ENCODE measurements around the gene PLCL2. TPM values are rescaled to one million over a fixed set of nuclear protein-coding genes. Genes with fewer than 3 reads are reported as not detected.

The PLCL2 gene
- polyA plus RNA-seq, 4 donors = 4.0 to 16.2 (median 10.4) TPM

GRCh38 chr3:16927485-16927884, 42.7 kb downstream of the PLCL2 start:
- 71 to 100% (median 90%) methylated on average over 1 of the region's 1 CpG for WGBS, 3 donors
- H3K4me1 ChIP-seq (ENCODE audit: control insufficient read depth in 3 of 3, insufficient read depth in 2 of 3, low read depth in 1 of 3, low read length in 2 of 3) = no peaks in the 10 kb centered on the region
- no peaks in the 10 kb centered on the region for H3K36me3 ChIP-seq (ENCODE audit: control insufficient read depth in 3 of 3, insufficient read depth in 2 of 3, low read depth in 1 of 3, low read length in 3 of 3)
- H3K27me3 ChIP-seq (ENCODE audit: control insufficient read depth in 3 of 3, insufficient read depth in 3 of 3, low read length in 3 of 3) = no peaks in the 10 kb centered on the region
- FAIRE-seq (no peak), DNase-seq (no peak)
- H3K4me3 ChIP-seq (ENCODE audit: low read depth in 1 of 3, low read length in 3 of 3) = no peak overlapping the region
- H3K27ac ChIP-seq (ENCODE audit: low read depth in 1 of 3, low read length in 2 of 3) = no peak overlapping the region
- peaks cover 0 to 7% of the 10 kb centered on the region in 2 donors for H3K9me3 ChIP-seq (ENCODE audit: control insufficient read depth in 2 of 2, insufficient read depth in 1 of 2, low read depth in 1 of 2, low read length in 1 of 2)

DNA sequence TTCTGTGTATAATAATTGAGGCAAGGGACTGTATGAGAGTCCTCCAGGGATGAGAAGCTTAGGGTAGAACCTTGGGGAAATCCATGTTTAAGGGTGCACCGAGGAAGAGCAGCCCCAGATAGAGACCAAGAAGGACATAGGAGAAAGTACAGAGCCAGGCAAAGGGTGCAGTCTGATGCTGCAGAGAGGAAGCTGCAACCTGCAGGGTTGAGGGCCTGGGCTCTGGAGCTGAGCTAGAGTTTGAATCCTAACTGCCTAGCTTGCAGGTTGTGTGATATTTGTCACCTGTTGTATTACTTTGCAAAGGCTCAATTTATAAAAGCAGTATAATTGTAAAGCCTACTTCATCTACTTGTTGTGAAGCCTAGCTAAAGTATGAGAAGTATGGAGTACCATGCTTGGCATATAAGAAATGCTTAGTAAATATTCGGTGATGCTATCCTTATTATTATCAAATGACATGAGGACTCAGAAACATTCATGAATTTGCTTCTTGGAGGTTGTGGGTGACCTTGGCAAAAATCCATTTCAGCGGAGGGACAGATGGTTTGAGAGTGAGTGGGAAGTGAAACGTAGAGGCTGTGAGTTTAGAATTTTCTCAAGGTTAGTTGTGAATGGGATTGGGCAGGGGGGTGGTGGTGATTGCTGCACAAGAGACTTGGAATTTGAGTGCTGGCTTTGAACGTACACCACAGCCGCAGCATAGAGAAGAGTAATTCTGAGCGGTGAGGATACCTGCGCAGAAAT, 43.8 kb downstream of the PLCL2 start:
- Histone ChIP-seq H3K36me3 (ENCODE audit: control insufficient read depth in 3 of 3, insufficient read depth in 2 of 3, low read depth in 1 of 3, low read length in 3 of 3) (no peaks in the 10 kb centered on the region), H3K27ac (ENCODE audit: low read depth in 1 of 3, low read length in 2 of 3) (no peak overlapping the region), H3K4me3 (ENCODE audit: low read depth in 1 of 3, low read length in 3 of 3) (no peak overlapping the region), H3K9me3 (ENCODE audit: control insufficient read depth in 2 of 2, insufficient read depth in 1 of 2, low read depth in 1 of 2, low read length in 1 of 2) (peaks cover 0 to 7% of the 10 kb centered on the region in 2 donors), H3K27me3 (ENCODE audit: control insufficient read depth in 3 of 3, insufficient read depth in 3 of 3, low read length in 3 of 3) (no peaks in the 10 kb centered on the region), H3K4me1 (ENCODE audit: control insufficient read depth in 3 of 3, insufficient read depth in 2 of 3, low read depth in 1 of 3, low read length in 2 of 3) (no peaks in the 10 kb centered on the region)
- 59 to 69% (median 67%) methylated on average over 5 of the region's 8 CpGs for WGBS, 3 donors
- FAIRE-seq (no peak), DNase-seq (no peak)

DNA sequence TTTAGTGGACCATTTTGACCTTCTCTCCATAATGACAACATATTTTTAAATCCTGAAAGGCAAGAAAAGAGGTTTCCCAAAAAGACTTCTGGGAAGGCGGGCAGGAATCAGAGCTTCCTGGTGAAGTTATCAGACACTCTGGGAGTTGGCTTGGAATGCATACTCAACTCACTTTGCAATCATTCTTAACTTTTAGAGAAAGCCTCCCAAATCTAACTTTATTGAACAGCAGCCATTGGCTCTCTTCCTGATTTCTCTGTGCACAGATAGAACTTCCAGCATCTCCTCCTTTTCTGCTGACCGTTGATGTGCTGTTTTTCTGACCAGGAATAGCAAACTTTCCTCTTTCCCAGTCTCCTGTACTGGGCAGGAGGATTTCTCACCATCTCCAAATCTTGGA, 44.6 kb downstream of the PLCL2 start:
- FAIRE-seq (no peak), DNase-seq (no peak)
- Histone ChIP-seq H3K4me3 (ENCODE audit: low read depth in 1 of 3, low read length in 3 of 3) (no peak overlapping the region), H3K9me3 (ENCODE audit: control insufficient read depth in 2 of 2, insufficient read depth in 1 of 2, low read depth in 1 of 2, low read length in 1 of 2) (peaks cover 0 to 6% of the 10 kb centered on the region in 2 donors), H3K27ac (ENCODE audit: low read depth in 1 of 3, low read length in 2 of 3) (no peak overlapping the region), H3K36me3 (ENCODE audit: control insufficient read depth in 3 of 3, insufficient read depth in 2 of 3, low read depth in 1 of 3, low read length in 3 of 3) (no peaks in the 10 kb centered on the region), H3K4me1 (ENCODE audit: control insufficient read depth in 3 of 3, insufficient read depth in 2 of 3, low read depth in 1 of 3, low read length in 2 of 3) (no peaks in the 10 kb centered on the region), H3K27me3 (ENCODE audit: control insufficient read depth in 3 of 3, insufficient read depth in 3 of 3, low read length in 3 of 3) (no peaks in the 10 kb centered on the region)
- 73 to 92% (median 87%) methylated on average over 2 of the region's 2 CpGs for WGBS, 3 donors

- FAIRE-seq (no peak), DNase-seq (no peak)
- 78 to 83% (median 81%) methylated on average over 7 of the region's 7 CpGs for WGBS, 3 donors
- Histone ChIP-seq H3K27ac (ENCODE audit: low read depth in 1 of 3, low read length in 2 of 3) (peak overlapping the region in 1 of 3 donors; percentile 14), H3K27me3 (ENCODE audit: control insufficient read depth in 3 of 3, insufficient read depth in 3 of 3, low read length in 3 of 3) (no peaks in the 10 kb centered on the region), H3K36me3 (ENCODE audit: control insufficient read depth in 3 of 3, insufficient read depth in 2 of 3, low read depth in 1 of 3, low read length in 3 of 3) (no peaks in the 10 kb centered on the region), H3K9me3 (ENCODE audit: control insufficient read depth in 2 of 2, insufficient read depth in 1 of 2, low read depth in 1 of 2, low read length in 1 of 2) (peaks cover 0 to 3% of the 10 kb centered on the region in 2 donors), H3K4me3 (ENCODE audit: low read depth in 1 of 3, low read length in 3 of 3) (no peak overlapping the region), H3K4me1 (ENCODE audit: control insufficient read depth in 3 of 3, insufficient read depth in 2 of 3, low read depth in 1 of 3, low read length in 2 of 3) (peaks cover 0 to 5% (median 0%) of the 10 kb centered on the region in 3 donors)
Observed at GRCh38 chr3:16932877-16933276, 48.1 kb downstream of the PLCL2 start.

GRCh38 chr3:16935781-16936180, 51.0 kb downstream of the PLCL2 start:
- peaks cover 0 to 9% (median 0%) of the 10 kb centered on the region in 3 donors for H3K4me1 ChIP-seq (ENCODE audit: control insufficient read depth in 3 of 3, insufficient read depth in 2 of 3, low read depth in 1 of 3, low read length in 2 of 3)
- peaks cover 0 to 3% of the 10 kb centered on the region in 2 donors for H3K9me3 ChIP-seq (ENCODE audit: control insufficient read depth in 2 of 2, insufficient read depth in 1 of 2, low read depth in 1 of 2, low read length in 1 of 2)
- no peak overlapping the region for H3K27ac ChIP-seq (ENCODE audit: low read depth in 1 of 3, low read length in 2 of 3)
- DNase-seq = no peak
- no peak for FAIRE-seq
- H3K4me3 ChIP-seq (ENCODE audit: low read depth in 1 of 3, low read length in 3 of 3) = no peak overlapping the region
- H3K36me3 ChIP-seq (ENCODE audit: control insufficient read depth in 3 of 3, insufficient read depth in 2 of 3, low read depth in 1 of 3, low read length in 3 of 3) = no peaks in the 10 kb centered on the region
- 59 to 85% (median 70%) methylated on average over 1 of the region's 1 CpG for WGBS, 3 donors
- H3K27me3 ChIP-seq (ENCODE audit: control insufficient read depth in 3 of 3, insufficient read depth in 3 of 3, low read length in 3 of 3) = no peaks in the 10 kb centered on the region

- 65 to 89% (median 73%) methylated on average over 2 of the region's 2 CpGs for WGBS, 3 donors
- Histone ChIP-seq H3K4me1 (ENCODE audit: control insufficient read depth in 3 of 3, insufficient read depth in 2 of 3, low read depth in 1 of 3, low read length in 2 of 3) (peaks cover 0 to 9% (median 0%) of the 10 kb centered on the region in 3 donors), H3K36me3 (ENCODE audit: control insufficient read depth in 3 of 3, insufficient read depth in 2 of 3, low read depth in 1 of 3, low read length in 3 of 3) (no peaks in the 10 kb centered on the region), H3K4me3 (ENCODE audit: low read depth in 1 of 3, low read length in 3 of 3) (no peak overlapping the region), H3K27ac (ENCODE audit: low read depth in 1 of 3, low read length in 2 of 3) (no peak overlapping the region), H3K27me3 (ENCODE audit: control insufficient read depth in 3 of 3, insufficient read depth in 3 of 3, low read length in 3 of 3) (no peaks in the 10 kb centered on the region), H3K9me3 (ENCODE audit: control insufficient read depth in 2 of 2, insufficient read depth in 1 of 2, low read depth in 1 of 2, low read length in 1 of 2) (peaks cover 0 to 3% of the 10 kb centered on the region in 2 donors)
- FAIRE-seq (no peak), DNase-seq (no peak)
Observed at GRCh38 chr3:16936233-16936632, 51.5 kb downstream of the PLCL2 start.

DNA sequence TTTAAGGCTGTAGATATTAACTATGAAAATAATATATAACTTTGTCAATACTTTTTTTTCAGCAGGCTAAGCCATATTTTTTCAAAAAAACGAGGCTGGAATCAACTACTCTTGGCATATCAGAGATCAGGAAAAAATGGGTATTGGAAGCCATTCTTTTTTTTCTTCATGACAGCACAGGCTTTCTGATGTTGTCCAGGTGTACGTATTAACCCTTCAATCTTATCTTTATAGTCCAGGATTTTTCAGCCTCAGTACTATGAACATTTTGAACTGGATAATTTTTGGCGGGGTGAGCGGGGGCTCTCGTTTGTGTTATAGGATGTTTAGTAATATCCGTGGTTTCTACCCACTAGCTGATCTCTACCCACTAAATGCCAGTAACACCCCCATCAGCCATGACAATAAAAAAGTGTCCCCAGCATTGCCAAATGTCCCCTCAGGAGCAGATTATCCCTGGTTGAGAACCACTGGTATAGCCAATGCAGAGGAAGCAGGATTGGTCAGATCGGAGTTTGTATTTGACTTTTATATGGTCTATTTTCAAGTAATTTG, 52.0 kb downstream of the PLCL2 start:
- no peak for DNase-seq
- no peaks in the 10 kb centered on the region for H3K27me3 ChIP-seq (ENCODE audit: control insufficient read depth in 3 of 3, insufficient read depth in 3 of 3, low read length in 3 of 3)
- H3K36me3 ChIP-seq (ENCODE audit: control insufficient read depth in 3 of 3, insufficient read depth in 2 of 3, low read depth in 1 of 3, low read length in 3 of 3) = no peaks in the 10 kb centered on the region
- peaks cover 0 to 2% of the 10 kb centered on the region in 2 donors for H3K9me3 ChIP-seq (ENCODE audit: control insufficient read depth in 2 of 2, insufficient read depth in 1 of 2, low read depth in 1 of 2, low read length in 1 of 2)
- H3K27ac ChIP-seq (ENCODE audit: low read depth in 1 of 3, low read length in 2 of 3) = no peak overlapping the region
- H3K4me1 ChIP-seq (ENCODE audit: control insufficient read depth in 3 of 3, insufficient read depth in 2 of 3, low read depth in 1 of 3, low read length in 2 of 3) = peaks cover 0 to 9% (median 0%) of the 10 kb centered on the region in 3 donors
- 87 to 93% (median 92%) methylated on average over 7 of the region's 7 CpGs for WGBS, 3 donors
- no peak for FAIRE-seq
- H3K4me3 ChIP-seq (ENCODE audit: low read depth in 1 of 3, low read length in 3 of 3) = no peak overlapping the region

- DNase-seq (no peak), FAIRE-seq (no peak)
- no peaks in the 10 kb centered on the region for H3K27me3 ChIP-seq (ENCODE audit: control insufficient read depth in 3 of 3, insufficient read depth in 3 of 3, low read length in 3 of 3)
- 81 to 95% (median 85%) methylated on average over 6 of the region's 6 CpGs for WGBS, 3 donors
- H3K4me3 ChIP-seq (ENCODE audit: low read depth in 1 of 3, low read length in 3 of 3) = no peak overlapping the region
- peaks cover 0 to 9% (median 0%) of the 10 kb centered on the region in 3 donors for H3K4me1 ChIP-seq (ENCODE audit: control insufficient read depth in 3 of 3, insufficient read depth in 2 of 3, low read depth in 1 of 3, low read length in 2 of 3)
- H3K9me3 ChIP-seq (ENCODE audit: control insufficient read depth in 2 of 2, insufficient read depth in 1 of 2, low read depth in 1 of 2, low read length in 1 of 2) = no peaks in the 10 kb centered on the region
- H3K36me3 ChIP-seq (ENCODE audit: control insufficient read depth in 3 of 3, insufficient read depth in 2 of 3, low read depth in 1 of 3, low read length in 3 of 3) = no peaks in the 10 kb centered on the region
- no peak overlapping the region for H3K27ac ChIP-seq (ENCODE audit: low read depth in 1 of 3, low read length in 2 of 3)
Observed at GRCh38 chr3:16937326-16937845, 52.6 kb downstream of the PLCL2 start.

All from small intestine (tissue), 7 donors.